ENCODE data around the gene PARD6B.
"Not testable (repeated sequence)": the region's sequence is repeated elsewhere in the genome, so short reads cannot be mapped to it uniquely, and the experiment has no call there.

GRCh38 chr20:50800986-50801746, 69.8 kb downstream of the PARD6B start:
- not testable (repeated sequence) for TF ChIP-seq CTCF (IDR thresholded peaks at IDR 0.05; ENCODE audit: poor library complexity); EZH2 (IDR thresholded peaks at IDR 0.05; ENCODE audit: borderline replicate concordance); EZH2phosphoT487 (IDR thresholded peaks at IDR 0.05; ENCODE audit: low read depth, severe bottlenecking, unreplicated experiment)
